GM04504 (cell line): ENCODE measurements around the gene MYO15B.

Experiments used
- DNase-seq: peaks from one replicate; pipeline ENCODE4 v3.0.0-alpha.2; 2012; ENCODE audit warnings: low read depth

Gene MYO15B

DNA sequence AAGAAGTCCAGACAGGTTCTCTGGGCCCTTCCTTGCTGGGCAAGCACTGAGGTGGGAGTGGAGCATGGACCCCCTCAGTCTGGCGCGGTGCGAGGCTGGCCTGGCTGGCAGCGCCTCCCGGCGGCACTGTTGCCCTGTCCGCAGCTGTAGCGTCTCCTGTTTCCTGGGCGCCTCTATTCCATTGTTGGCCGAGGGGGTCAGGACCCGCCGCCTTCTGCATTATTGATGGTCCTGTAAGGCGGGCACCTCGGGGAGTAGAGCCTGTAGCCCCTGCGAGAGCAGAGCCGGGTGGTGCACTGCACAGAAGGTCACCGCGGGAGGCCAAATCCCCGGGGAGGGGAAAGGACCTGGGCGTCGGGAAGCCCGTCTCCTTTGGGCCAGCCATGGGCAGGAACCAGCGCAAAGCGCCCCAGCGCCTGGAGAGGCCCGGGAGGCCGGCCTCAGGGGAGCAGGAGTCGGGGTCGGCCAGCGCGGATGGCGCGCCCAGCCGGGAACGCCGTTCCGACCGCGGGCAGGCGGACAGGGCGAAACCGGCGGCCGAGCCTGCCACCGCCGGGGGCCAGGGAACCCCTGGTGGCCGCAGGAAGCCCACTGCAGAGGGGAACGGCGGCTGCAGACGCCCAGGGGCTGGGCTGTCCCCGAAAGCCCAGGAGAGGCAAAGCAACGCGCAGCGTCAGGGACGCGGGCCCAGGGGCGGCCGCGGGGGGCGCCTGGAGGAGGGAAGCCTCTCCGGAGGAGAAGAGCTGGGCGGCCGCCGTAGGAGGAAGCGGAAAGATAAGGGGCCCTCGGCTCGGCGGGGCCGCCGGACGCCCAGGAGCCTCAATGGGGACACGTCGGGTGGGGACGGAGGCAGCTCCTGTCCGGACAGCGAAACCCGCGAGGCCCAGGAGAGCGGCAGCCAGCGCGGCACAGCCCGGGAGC is at the start of gene MYO15B:
Gene MYO15B (plus strand): TSS at position 126 of the 921 bp plus-strand sequence. CDS start 258 bp downstream, at position 384.
- no peak for DNase-seq

DNA sequence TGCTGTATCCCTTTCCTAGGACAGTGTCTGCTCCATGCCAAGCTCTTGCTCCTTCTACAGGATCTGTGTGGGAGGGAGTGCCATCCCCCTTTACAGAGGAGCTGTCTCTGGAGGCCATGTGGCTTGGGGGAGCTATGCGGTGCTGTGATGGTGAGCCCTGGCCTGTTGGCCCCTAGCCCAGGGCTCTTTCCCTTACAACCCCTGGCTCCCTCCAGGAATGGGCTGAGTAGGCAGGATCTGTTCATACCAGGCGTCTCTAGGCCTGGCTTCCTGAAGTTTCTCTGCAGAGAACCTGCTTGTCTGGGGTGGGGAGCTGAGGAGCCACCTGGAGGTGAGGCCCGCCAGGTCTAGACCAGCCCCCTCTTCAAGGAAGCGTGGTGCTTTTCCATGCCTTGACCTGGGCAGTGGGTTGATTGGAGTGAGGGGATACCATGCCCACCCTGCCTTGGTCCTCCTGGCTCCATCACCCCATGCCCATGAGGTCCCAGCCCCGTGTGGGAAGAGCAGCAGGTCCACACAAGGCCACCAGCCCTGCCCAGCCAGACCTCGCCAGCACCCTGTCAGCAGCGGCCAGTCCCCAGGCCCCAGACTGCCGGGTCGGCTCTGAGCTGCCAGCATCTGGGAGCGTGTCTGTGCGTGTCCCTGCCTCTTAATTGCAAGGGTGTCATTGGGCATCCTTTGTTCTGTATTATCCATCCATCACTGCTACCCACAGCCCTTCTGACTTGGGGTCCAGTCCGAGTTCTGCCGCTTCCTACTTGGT is 47.5 kb upstream of the MYO15B start:
- no peak for DNase-seq

DNA sequence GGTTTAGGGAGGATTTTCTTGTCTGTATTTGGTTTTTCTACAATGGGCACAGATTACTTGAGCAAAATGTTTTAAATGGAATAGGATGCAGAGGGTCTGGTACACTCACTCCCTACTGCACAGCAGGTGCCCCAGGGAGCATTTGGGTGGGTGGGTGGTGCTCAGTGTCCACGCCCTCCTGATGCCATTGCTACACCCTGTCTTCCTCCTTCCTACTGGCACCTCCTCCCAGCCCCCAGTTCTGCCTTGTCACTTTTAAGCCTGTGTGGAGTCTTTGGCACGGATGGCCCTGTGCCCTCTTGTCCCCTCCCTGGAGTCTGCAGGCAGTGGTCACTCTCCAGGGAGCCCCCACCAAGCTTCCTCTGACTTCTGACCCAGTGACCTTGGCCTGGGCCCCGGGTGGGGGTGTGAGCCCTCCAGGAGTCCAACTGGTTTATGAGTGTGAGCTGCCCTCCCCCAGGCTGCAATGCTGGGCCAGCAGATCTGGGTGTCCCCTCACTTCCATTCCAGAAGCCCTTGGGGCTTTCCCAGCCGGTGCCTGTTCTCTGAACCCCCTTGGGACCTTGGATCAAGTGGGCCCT is 46.6 kb upstream of the MYO15B start:
- DNase-seq: no peak

DNA sequence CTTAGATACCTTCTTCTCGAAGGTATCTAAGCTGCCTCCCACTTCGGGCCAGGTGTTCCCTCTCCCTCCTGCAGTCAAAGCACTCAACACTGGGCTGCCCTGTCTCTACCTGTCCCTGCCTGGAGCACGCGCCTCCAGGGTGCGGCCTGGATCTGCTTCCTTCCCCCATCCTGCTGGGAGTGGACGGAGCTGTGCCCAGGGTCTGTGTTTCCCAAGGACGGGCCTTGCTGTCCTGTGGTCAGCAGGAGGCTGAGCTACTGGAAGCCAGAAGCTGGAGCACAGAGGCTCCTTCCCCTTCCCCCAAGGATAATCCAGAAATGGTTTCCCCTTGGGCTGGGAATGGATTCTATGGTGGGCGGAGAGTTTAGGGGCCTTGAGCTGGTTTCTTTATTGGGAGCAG is 45.4 kb upstream of the MYO15B start:
- DNase-seq: no peak

DNA sequence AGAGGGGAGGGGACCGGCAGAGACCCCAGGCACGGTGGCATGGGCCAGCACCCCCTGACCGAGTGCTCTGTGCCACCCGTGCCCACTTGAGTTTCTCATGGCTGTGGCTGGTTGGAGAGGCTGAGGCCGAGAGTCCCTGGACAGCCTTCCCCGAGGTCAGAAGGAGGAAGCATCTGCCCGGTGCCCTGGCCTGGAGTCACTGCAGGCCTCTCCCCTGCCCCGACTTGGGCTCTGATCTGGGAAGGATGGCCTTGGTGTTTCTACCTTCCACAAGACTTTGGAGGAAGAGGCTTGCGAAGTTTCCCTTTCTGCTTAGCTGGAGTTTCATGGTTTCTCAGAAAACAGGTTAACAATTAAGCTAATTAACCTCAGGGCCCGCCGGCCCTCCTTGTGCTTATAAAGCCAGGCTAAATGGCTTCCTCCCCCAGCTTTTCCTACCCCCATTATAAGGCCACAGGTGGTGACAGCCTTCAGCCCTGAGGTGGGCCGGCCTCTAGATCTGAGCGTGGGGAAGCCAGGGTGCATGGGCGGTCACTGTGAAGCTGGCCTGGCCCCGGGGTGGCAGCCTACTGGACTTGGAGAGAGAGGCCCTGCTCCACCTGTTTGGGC is 44.8 kb upstream of the MYO15B start:
- DNase-seq: no peak

DNA sequence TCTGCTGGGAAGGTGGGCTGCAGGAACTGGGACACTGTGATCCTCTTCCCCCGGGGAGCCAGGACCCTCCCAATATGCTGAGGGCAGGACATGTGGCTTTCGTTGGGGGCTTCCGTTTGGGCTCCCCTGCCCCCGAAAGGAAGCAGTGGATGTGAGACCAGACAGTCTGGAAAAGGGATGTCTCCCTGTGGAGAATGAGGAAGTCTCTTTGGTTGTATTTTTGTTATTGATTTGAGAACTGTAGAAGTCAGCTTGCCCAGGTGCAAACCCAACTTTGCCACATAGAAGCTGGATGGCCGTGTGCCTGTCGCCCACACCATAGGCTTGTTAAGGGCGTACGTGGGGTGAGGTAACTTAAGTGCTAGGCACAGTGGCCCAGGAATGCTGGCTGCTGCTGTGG is 43.4 kb upstream of the MYO15B start:
- DNase-seq: no peak

DNA sequence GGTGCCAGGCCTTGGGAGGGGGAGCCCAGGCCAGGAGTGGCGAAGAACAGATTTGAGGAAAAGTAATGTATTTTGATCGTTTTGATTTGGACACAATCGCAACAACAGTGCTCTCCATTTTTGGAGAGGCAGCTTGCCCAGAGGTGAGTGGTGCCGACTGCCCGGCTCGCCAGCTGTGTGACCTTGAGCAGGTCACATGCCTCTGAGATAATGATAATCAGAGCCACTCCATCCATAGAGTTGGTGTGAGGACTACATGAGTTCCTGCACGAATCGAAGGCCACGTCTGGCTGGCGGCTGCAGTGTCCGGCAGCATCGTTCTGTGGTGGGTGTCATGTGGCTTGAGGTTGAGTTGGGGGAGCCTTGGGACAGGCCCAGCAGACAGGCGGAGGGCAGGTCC is 41.4 kb upstream of the MYO15B start:
- no peak for DNase-seq

DNA sequence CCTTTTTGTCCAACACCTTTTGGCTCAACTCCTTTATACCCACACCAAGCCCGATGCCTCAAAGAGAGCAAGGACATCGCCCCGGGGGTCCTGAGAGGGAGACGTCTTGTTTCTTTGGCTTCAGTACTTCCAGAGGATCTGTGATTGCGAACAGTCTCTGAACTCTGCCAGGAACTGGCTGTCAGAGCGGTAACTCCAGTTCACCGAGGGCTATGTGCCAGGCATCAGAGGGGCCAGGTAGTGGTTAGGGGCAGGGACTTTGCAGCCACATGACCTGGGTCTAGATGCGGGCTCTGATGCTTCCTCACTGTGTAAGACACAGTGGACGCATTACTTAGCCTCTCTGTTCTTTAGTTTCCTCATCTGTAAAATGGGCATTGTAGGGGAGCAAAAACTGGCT is 40.5 kb upstream of the MYO15B start:
- DNase-seq: no peak

DNA sequence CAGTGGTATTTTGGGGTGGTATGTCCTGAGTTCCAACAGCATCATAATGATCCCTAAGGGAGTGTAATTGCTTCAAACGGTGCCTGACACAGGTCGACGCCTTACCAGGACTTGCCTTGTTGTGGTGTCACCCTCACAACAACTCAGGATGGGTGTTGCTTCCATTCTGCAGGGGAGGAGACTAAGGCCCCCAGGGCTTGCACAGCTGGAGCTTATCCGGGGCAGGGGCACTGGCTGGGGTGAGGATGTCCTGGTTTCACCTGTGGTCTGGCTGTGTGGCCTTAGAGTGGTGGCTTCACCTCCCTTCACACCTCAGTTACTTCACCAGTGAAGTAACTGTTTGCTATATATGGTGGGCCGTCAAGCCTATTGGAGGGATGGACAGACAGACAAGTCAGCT is 38.8 kb upstream of the MYO15B start:
- DNase-seq: no peak

DNA sequence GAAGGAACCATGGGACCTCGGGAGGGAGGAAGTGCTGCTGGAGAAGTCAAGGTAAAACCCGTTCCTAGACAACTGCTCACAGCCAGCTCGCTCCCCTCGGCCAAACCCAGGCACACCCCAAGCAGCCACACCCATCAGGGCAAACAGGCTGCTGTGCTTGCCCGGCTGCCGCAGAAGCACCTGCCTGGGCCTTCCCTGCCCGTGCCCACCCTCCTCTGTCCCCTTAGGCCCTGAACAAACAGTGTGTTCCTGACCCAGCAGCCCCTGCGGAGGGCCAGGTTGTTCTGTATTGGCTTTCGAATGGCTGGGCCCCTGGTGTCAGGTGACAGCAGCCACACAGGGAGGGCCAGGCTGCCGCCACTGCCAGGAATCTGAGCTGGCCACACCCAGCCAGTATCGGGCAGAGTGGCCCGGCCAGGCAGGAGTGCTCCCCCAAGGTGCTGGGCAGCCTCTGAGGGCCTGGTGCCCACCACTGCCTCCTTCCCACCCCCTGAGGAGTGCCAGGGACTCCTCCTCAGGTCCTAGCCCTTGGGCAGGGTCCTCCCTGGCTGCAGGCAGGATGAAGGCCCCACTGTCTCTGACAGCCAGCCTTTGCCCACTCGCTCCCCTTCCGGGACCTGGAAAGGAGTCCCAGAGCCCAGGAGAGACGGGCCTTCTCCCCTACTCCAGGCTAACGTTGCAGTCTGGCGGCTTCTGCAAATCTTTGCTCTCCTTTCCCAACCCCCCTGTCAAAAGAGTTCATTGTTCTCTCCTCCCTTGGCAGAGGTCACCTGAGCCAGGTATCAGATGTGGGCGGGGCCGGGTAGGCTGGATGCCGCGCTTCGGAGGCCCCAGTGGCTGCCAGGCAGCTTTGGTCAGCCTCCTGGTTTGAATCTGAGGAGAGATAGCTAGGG is 38.1 kb upstream of the MYO15B start:
- no peak for DNase-seq

DNA sequence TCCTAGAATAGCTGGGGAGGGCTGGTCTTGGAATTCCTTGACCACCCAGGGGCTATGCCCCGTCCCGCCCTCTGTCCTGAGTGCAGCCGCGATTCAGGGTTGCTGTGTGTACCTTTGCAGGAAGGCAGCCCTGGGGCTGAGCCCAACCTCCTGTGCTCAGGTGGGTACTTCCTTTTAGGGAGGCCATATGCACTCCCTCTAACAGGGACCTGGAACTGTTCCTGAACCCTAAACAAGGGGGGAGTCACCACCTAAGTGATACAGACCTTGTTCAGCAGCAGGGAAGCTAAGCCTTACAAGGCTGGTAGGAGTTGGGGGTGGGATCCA is 37.5 kb upstream of the MYO15B start:
- DNase-seq: no peak

DNA sequence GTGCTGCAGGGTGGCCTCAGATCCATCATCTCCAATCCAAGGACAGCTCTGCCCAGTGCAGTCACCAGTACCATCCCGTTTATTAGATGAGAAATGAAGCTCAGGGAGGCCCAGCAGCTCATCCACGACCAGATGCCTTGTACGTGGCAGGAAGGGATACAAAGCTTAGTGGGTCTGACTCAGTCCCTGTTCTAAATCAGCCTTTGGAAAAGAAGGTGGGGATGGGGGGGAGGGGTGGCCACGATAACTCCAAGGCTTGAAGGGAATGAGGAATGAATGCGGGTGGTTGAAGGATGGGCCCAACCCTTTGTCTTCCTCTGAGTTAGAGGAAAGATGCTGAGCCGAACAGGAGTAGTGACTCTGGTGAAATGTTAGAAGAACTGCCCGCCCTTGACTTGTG is 36.3 kb upstream of the MYO15B start:
- no peak for DNase-seq

DNA sequence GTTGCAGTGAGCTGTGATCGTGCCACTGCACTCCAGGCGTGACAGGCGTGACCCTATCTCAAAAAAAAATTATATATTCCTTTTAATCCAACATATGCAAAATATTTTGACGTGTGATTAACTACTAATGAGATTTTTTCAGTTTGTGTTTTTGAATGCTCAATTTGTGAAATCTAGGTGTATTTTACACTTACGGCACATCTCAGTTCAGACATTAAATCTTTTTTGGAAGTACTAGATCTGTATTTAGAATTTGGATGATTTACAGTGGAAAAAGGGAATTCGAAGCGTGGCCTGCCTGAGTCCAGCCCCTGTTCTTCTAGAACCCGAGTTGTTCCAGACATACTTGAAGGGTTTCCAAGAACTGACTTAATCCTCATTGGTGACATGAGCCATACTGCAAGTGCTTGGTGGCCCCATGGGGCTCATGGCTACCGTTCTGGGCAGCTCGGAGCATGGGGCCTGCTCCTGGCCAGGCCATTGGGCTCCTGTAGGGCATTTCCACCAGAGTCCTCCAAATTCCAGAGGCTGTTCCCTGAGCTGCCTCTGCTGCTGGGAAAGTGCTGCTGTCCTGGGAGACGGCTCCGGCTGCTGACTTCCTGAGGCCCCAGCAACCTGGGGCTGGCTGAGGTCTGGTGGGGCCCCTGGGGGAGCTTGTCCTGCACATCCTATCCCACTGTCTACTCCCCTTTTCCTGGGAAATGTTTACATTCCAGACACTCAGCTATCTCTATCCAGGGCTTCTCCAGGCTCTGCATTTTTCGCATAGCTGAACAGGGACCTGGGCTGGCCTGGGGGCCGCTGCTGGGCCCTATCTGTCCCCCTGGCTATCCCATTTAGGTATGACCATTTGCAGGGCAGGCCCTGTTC is 34.9 kb upstream of the MYO15B start:
- DNase-seq: no peak

DNA sequence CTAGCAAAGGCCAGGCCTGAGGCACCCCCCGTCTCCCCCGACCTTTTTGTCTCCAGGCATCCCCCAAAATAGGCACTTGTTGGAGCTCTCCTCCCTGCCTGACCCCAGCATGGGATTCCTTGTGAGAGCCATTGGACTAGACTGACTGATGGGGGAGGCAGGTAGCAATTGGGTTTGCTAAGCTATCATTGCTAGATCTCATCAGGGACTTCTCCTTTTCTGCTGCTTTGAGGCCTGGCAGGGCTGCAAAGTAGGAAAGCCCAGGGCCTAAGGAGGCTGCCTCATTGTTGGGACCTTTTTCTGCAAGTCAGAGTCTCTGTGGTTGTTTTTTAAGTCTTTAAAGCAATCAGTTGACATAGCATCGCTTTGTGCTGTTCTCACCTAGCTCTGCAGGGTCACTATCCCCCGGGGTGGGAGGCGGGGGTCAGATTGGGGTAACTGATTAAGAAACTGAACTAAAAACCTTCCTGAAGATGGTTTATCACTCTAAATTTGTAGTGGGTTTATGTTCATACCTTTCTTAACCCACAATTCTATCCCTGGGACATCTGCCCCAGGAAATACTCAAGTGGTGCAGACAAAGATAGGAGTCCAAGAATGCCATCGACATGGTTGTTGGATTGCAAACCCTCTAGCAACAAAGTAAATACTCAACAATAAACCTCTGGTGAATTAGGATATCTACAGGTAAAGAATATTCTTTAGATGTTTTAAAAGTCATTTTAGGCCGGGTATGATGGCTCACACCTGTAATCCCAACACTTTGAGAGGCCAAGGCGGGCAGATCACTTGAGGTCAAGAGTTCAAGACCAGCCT is 34.1 kb upstream of the MYO15B start:
- DNase-seq: no peak

DNA sequence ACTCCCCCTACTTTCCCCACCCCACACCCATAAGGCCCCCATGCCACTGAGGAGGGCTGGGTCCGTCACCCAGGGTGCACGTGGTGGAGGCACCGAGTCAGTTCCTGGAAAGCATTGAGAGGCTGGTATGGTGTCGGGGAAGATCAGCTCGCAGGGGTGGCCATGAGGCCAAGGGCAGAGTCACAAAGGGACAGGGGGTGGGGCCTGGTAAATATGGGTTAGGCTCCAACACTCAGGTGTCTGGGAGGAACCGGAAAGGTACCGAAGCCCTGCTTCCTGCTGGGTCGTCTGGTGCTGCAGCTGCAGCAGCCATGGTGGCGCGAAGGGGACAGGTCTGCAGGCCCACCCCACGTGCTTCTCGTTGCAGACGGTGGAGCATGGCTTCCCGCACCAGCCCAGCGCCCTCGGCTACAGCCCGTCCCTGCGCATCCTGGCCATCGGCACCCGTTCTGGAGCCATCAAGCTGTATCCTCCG is 31.9 kb upstream of the MYO15B start:
- DNase-seq: no peak

DNA sequence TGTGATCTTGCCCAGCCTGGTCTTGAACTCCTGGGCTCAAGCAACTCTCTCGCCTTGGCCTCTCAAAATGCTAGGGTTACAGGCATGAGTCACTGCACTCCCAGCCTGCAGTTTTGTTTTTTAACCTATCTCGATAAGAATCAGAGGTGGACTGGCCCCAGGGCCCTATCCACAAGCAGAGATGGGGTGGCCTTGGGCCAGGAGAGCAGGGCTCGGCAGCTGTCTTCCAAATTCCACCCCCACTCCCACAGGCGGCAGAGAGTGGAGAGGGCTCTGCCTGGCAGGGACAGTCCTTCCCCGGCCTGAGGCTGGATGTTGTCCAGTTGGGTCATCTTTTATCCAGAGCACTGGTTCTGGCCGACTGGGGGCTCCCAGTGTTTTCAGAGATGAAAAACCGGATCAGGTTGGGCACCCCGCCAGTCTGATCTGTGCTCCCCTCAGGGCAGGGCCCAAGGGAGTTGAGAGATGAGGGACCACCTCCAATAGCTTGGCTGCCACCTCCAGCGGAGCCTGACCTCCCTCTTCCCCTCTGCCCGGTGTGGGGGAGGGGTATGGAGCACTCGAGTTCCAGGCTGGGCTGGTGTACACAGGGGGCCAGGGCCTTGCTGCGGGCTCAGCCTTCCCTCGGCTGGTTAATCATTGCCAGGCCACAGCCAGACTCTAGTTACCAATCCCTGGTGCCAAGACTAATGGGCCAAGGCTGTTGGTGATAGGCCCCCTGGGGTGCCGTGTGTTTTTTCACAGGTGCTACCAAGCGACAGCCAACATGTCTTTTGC is 30.3 kb upstream of the MYO15B start:
- DNase-seq: peak; percentile 18

DNA sequence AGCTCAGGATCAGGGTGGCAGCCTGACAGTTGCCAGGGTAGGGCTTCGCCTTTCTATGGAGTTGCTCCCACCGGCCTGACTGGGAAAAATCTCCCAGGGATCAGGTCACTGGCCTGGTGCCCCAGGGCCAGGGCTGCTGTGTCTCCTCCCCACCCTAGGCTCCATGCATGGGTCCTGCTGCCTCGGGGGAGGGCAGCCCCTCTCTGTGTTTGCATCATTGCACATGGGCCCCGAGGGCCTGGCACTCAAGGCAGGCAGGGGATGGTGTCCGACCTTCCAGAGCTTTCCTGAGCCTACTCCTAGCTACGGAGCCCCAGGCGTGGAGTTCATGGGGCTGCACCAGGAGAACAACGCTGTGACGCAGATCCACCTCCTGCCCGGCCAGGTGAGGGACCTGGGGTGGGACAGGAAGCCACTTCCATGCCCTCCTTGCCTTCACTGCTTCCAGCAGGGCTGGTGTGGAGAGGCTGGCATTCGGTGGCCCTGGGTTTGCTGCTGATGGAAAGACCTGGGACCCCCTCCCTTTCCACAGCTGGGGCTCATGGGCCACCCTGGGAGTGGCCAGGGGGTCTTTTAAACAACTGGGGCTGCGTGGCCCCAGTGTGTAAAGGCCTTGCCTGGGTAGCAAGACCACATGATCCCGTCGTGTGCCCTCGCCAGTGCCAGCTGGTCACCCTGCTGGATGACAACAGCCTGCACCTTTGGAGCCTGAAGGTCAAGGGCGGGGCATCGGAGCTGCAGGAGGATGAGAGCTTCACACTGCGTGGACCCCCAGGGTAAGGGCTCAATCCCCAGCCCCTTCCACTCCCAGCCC is 29.5 kb upstream of the MYO15B start:
- no peak for DNase-seq
